Muscle of back (tissue), 11 donors: ENCODE results near the gene MPRIP. TPM values are rescaled to one million over a fixed set of nuclear protein-coding genes. Genes with fewer than 3 reads are reported as not detected.
"Not testable (repeated sequence)": the region's sequence is repeated elsewhere in the genome, so short reads cannot be mapped to it uniquely, and the experiment has no call there.

Experiments
- DNase-seq, 3 donors: peaks; one replicate each; pipeline versions ENCODE4 v3.0.0 to v3.0.0-alpha.2; 2013
- polyA plus RNA-seq, 10 donors: library from polyadenylated mRNA; unstranded; fragments of 120-200 nt; gene quantifications; one replicate each; pipeline ENCODE4 v1.2.1, GENCODE V29; 2013; ENCODE audit not compliant: insufficient read length in 10 of 10

The MPRIP gene
- polyA plus RNA-seq, 10 donors, result 155 to 217 (median 183) TPM

DNA sequence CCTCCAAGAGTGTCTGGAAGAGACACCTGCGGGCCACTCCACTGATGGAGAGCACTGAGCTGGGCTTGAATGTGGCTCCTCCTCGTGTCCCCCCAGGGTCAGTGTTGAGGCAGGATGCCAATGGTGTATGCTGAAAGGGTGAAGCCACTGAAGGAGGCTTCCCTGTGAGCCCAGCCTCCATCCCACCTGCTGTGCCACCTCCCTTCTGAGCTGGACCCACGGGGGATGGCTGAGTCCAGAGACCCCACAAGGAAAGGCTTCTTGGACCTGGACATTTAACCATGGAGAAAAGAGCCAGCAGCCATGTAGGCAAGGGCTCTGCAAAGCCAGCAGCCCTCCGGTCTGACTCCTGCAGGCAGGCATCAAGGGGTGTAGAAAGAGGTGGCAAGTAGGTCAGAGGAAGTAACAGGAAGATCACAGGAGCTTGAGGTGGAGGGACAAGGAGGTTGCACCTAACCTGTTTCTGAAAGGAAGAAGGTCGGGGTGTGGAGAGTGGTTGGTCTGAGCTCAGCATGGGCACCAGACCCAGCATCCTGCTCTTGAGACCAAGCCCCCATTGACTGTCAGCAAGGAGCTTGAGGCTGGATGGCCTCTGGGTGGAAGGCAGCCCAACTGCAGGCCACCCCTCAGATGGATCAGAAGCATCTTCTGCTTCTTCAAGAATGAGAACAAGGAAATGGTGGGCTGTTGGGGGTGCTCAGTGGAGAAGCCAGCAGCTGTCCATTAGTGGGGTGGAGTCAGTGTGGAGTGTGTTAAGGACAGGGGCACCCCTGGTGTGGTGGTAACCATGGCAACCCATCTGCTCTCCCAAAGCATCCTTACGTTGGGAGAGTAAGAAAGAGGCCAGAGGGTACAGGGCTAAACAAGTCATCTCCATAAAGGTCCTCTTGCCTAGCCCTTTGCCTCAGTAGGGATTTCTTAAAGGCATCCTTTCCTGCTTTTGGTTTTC, 83.2 kb downstream of the MPRIP start:
- no peak for DNase-seq

DNA sequence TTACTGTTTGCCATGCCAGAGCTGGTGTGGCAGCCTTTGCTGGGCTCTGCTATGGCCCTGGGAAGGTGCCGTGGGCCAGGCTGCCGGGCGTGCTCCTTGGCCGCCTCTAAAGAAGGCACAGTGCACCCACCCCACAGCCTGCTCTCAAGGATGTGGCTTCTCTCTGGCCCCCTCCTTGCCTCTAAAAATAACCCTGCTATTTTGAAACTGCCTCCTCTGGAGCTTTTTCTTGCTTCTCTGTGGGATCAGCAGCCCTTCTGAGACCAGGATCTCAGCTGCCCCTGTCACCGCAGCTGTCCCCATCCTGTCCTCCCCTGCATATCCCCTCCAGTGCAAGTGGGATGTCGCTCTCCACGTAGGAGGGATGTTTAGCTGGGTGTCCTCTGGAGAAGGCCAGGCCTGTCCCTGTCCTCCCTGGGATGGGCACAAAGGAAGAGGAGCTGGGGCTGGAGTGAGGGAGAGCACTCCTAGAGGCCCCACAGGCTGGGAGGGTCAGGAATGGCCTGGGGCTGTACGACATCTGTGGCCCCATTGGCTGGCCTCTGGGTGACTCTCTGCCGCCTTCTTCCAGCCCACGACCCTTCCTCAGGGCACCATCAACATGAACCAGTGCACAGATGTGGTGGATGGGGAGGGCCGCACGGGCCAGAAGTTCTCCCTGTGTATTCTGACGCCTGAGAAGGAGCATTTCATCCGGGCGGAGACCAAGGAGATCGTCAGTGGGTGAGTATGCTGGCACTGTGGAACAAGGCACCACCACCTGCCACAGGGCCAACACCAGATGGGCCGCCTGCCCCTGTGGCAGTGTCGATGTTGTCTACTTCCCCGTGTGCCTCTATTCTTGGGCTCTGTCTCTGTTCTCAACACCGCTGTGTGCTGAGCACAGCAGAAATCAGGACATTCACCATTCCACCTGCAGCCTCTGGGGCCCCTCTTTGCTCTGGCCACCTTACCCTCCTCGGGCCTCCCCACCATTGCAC, 84.2 kb downstream of the MPRIP start:
- no peak for DNase-seq

DNA sequence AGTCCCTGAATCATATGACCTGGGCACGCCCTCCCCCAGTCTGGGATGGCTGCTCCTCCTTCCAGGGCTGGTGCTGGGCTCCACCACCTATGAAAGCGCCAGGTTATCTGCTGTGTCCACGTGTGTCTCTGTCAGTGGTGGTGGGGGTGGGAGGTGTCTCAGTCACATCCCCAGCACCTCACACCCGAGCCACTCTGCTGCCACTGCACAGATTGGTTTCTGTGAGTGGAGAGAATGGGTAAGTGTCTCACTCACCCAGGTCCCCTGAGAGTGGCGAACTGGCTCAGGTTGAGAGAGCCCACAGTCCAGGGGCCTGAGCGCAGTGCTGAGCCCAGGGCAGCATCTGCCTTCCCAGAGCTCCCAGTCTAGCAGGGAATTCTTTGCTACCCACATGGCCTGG, 84.9 kb downstream of the MPRIP start:
- DNase-seq, result no peak

DNA sequence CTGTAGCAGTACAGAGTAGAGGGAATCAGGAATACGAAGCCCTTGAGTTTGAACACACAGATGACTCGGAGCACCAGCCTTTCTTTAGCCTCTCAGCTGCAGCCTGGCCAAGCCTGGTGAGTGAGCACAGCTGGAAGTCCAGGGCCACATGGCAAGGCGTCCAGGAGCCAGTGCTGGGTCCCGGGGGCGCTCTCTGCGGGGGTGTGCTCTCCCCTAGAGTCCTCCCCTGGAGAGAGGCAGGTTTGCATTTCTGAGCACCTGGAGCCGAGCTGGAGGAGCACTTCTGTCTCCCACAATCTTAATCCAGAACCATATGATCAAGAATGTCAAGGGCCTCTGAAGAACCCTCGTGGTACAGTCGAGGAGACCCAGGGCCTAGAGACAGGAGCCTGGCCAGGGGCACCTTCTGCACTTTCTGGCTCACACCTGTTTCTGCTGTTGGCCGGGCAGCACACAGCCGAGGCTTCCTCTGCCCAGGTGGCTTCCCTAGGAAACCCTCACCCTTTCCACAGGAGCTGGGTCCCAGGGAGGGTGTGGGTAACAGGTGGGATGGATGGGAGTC, 85.6 kb downstream of the MPRIP start:
- DNase-seq, result no peak

DNA sequence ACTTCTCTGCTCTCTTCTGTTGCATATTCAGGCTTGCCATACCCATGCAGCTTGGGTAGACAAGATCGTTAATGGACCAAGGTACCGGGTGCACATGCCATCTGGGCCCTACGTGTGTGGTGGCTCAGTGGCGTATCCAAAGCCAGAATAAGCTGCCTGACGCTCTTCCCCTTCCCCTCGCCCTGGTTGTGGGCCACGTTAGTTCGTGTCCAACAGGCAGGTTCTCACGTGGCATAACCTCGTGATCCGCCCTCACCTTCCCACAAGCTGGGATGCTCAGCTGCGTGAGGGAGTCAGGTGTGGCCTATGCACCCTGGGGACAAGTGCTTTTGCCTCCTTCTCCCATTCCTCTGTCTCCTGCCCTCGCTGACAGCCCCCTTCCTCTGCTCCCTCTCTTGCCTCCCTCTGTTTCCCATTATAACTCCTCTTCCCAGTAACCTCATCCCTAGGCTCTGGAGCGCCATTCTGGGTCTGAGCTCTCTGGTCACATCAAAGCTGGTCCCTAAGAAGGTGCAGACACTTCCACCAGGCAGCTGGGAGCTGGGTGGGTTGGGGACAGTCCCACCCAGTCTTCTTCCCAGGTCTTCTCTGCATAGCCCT, 86.3 kb downstream of the MPRIP start:
- DNase-seq, result no peak

DNA sequence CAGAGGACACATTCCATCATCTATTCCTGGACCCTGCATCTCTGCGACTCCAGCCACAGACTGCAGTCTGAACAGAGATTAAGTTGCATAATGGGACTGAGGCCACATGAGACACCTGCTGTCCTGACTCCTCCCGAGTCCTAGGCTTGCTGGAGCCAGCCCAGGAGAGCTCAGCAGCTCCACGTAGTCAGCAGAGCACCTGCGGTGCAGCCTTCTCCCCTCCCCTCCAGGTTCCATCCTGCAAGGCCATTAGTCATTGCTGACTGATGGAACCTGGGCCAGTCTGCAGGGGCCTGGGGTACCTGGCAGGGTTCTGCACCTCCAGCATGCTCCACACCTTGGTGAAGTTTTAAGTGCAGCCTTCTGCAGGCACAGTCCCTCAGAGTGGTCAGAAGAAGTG, 87.2 kb downstream of the MPRIP start:
- DNase-seq, result no peak

DNA sequence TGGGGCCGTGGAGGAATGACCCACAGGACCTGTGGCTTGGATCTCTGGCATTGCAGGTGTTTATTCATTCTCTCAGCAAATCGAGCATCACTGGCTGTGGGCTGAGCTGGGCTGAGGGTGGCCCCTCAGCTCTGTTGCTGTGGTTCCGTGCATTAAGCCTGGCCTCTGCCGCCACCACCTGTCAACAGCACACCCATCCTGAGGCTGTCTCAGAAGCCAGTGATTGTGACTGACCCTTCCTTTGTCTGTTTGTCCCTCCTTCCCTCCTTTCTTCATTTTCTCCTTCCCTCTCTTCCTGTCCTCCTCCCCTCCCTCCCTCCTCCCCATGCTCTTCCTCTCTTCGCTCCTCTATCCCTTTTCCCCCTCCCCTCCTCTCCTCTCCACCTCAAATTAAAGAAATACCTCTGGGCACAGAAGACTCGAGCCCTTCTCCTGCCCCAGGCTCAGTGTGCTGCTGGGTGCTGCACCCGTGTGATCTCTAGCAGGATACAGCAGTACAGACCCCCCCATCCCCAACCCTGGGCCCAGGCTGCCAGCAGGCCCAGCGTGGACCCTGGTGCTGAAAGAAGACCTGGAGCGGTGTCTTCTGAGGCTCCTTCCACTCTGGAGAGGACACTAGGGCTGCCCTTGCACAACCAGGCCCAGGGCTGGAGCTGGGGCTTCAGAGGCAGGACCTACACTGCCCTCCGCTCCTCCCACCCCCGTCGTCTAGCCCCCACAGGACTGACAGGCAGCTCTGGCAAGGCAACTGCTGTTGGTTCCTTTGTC, 88.0 kb downstream of the MPRIP start:
- no peak for DNase-seq

DNA sequence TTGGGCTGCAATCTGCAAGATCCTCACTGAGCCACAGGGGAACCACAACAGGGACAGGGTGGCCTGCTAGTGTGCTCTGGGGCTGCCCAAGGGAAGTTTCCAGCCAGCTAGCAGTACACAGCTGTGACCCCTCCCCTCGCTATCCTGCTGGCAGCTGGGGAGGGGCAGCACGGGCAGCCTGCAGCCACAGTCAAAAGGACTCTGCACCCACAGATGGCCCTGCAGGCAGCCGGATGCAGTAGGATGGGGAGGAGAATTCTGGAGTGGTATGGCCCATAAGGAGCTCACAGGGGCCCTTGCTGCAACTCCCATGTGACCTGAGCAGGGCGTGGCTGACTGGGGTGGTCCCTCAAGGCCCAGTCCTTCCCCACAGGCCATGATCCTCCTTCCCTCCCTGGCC, 89.6 kb downstream of the MPRIP start:
- no peak for DNase-seq

DNA sequence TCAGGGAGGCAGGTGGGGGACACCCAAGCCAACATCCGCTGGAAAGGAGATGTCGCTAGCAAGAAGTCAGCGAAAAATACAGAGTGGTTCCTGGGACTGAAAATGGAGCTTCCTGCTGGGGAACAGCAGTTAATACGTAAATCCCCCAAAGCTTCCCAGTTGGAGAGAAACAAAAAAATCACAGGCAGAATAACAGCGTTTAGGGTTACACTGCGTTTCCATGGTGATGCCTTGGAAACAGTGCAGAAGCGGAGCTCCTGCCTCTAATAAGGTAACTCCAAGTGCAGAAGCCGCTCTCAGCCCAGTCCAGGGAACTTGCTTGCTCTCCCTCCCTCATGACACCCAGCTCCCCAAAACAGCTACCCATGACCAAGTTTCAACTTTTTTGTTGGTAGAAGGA, 90.5 kb downstream of the MPRIP start:
- peak in 2 of 3 donors; percentile 52 to 67 for DNase-seq

DNA sequence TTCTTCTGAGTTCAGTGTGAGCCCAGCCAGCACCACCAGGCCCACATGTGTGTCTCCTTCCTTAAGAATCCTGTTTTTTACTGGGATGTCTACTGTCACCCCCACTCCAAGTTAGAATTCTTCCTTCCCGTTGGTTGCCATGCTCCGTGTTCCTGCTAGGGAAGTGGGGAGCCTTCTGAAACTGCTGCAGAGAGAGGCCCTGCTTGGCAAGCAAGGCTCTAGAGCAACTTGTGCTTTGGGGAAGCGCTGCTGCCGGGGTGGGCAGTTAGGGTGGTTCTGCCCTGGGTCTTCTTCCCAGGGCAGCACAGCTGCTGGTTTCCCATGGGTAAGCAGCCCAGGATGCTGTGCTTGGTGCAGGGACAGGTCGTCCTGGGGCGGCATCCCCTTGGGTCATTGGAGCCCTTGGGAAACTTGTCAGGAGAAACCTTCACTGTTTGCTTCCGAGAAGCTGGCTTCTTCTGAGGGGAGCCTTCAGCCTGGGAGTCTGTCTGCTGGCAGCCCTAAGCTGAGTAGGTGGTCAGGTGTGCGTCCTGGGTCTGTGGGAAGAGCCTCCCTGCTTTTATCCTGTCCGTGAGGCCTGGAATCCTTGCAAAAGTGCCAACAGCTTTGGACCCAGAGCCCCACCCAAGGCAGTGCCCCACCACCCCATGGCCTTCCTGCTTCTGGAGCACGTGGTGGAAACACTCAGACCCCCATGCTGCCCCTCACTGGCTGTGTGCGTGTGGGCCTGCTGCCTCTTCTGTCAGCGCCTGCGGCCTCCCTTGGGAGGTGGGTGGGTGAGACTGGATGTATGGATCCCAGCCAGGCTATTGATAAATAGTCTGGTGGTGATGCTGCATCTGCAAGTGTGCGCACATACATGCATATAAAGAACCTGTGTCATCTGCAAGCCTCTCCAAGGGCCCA, 92.0 kb downstream of the MPRIP start:
- no peak for DNase-seq

DNA sequence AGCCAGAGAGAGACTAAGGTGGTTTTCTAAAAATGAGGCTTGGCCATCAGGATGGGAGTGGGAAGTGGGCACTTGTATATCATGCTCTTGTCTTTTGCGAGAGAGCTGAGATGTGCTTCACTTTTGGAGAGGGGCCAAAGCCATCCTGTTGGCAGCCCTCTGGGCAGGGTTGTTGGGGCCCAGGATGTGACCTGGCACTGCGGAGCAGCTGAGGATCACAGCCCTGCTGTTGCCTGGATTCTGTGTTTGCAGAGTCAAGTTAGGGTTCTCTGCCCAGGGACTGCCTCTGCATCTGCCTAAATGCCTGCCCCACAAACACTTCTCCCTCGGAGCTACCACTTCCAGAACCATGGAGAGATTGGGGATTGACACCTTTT, 92.7 kb downstream of the MPRIP start:
- DNase-seq, result no peak

DNA sequence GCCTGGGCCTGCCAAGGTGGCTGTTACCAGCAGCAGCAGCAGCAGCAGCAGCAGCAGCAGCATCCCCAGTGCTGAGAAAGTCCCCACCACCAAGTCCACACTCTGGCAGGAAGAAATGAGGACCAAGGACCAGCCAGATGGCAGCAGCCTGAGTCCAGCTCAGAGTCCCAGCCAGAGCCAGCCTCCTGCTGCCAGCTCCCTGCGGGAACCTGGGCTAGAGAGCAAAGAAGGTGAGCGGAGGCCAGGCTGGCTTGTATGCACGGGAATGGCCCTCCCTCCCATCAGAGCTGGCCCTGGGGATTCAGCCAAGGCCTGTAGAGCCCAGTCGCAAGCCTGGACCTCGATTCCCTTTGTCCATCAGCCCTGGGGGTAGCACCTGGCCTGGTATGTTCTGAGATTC, 94.0 kb downstream of the MPRIP start:
- not testable (repeated sequence) for DNase-seq

DNA sequence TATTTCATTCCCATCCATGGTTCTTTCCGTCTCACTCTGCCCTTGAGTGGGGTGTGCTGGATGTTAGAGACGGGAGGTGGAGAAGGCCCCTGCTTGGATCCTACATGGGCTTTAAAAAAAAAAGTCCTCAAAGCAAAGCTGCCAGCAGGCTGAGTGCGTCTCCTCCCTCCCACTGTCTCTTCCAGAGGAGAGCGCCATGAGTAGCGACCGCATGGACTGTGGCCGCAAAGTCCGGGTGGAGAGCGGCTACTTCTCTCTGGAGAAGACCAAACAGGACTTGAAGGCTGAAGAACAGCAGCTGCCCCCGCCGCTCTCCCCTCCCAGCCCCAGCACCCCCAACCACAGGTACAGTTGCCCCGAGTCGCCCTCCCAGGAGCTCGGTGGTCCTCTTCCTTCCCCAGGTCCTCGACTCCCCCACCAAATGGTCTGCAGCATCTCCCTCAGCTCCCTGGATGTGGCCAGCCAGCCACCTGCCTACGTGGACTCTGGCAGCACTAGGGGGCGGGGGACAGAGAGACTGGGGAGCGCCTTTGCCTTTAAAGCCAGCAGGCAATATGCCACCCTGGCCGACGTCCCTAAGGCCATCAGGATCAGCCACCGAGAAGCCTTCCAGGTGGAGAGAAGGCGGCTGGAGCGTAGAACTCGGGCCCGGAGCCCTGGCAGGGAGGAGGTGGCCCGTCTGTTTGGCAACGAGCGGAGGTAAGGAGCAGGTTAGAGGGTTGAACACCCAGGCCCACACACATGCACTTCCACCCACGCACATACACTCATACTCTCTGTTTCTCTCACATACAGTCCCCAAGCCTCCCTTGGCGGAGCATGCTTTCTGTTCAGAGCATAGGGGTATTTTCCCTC, 95.7 kb downstream of the MPRIP start:
- no peak for DNase-seq

DNA sequence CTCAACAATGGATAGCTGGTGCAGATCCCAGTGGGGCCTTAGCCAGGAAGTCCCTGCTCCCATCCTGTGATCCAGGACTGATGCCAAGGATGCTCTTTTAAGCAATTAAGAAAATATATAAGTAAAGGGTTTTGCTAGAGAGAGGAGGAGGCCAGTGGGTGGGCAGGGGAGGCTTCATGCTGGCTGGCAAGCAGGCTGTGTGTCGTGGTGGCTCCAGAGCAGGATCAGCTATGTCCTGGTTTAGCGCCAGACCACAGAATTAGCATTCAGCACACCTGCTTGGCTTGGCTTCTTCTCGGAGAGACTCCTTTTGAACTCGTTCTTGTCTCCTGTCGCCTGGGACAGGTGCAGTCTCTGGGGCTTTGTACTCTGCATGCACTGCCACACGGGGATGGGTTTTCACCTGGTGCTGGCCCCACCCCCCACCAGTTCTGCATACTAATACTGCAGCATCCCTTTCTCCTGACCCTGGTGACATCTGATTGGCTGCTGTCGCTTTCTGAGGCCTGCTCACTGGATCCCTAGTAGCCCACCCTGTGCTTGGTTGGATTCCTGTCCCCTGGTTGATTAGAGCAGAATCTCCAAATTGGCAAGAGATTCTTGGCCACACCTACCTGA, 97.8 kb downstream of the MPRIP start:
- DNase-seq, result no peak

DNA sequence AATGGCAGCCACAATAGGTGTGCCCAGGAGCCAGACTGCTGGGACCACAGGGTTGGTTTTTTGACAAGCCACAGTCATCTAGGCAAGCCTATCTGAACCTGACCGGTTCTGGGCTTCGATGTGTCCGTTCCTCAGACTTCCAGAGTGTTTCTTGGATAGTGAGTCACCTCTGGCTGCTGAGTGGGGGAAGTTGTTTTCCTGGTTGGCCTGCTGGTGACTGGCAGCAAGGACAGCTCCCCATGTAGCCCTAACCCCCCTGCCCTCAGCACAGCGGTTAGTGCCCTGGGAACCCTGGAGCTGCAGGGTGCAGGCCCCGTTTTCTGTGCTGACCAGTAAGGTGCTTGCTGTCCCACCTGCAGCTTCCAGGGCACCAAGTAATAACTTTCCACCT, 98.3 kb downstream of the MPRIP start:
- no peak for DNase-seq

DNA sequence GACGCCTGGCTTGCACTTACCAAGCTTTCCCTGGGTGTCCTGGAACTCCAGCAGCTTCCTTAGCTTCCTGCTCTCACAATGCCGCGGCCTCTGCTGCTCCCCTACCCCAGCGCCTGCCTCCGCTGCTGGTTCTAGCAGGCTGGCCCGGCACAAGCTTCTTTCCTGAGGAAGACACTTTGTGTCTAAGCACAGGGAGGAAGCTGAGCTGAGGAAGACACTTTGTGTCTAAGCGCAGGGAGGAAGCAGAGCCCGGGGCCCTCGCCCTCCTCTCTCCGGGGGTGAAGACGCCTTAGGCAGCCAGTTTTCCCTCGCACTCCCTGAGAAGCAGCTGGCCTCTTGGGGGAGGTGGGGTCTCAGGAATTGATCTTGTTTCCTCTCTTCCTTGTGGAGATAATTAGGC, 99.0 kb downstream of the MPRIP start:
- no peak for DNase-seq

DNA sequence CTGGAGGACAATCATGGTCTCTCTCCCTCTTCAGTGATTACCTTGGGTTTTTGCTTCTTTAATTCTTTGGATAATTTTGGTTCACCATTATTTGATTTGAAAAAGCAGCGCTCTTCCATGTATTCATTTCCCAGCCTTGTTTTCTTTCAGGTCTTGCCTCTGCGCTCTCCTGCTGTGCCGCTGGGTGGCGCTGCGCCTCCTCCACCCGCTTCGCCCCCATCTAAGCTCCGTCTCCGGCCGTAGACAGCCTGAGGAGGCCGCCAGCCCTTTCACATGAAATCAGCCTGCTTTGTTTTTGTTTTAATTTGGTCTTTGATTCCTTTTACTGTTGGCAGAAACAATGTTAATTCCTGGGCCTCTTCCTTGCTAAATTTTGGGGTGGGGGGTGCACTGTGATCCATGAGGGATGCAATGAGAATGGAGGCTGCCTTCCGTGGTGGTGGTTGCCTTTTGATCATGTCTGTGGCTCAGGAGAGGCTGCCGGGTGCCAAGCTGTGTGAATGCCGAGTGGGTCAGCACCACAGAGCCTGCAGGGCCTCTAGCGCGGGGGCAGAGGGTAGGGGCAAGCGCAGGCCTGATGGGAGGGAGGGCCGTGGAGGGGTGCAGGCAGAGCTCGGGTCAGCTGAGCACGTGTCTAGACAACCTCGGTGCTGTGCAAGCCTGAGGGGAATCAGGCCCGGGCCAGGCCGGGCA, 99.7 kb downstream of the MPRIP start:
- peak in 1 of 3 donors; percentile 63 for DNase-seq

DNA sequence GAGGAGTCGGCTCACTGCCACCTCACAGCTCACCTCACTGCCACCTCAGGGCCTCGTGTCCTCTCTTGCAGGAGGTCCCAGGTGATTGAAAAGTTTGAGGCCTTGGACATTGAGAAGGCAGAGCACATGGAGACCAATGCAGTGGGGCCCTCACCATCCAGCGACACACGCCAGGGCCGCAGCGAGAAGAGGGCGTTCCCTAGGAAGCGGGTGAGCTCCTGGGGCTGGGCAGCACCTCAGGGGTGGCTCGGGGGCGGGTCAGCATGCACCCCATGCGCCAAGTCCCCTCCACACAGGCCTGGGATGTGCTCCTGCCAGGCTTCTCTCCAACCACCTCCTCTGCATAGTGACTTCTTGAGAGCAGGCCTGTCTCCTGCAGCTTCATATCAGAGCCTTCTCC, 100.3 kb downstream of the MPRIP start:
- DNase-seq, result no peak
